PFSK-1 (cell line): Measurements from ENCODE around the gene EIF5A.

Experiments
- POLR2AphosphoS5 ChIP-seq: IDR thresholded peaks from 2 replicates; pipeline ENCODE4 v1.6.1; 2012; ENCODE audit warnings: low read depth, mild to moderate bottlenecking, control low read depth, low read length, moderate library complexity
- REST ChIP-seq, 2 experiments: IDR thresholded peaks; 2 replicates each; pipeline versions ENCODE4 v1.6.1 to v1.8.0; 2011 to 2012; ENCODE audit warnings: low read depth in 2 of 2, low read length in 2 of 2, control low read depth in 1 of 2, inconsistent platforms in 1 of 2, mild to moderate bottlenecking in 1 of 2, moderate library complexity in 1 of 2; ENCODE audit not compliant: insufficient read depth in 1 of 2
- SIN3A ChIP-seq: IDR thresholded peaks from 2 replicates; pipeline ENCODE4 v1.6.1; 2012; ENCODE audit warnings: mild to moderate bottlenecking, low read length, moderate library complexity, borderline replicate concordance; ENCODE audit not compliant: insufficient read depth
- TAF1 ChIP-seq: IDR thresholded peaks from 2 replicates; pipeline ENCODE4 v1.6.1; 2012; ENCODE audit warnings: low read length, control low read depth, borderline replicate concordance; ENCODE audit not compliant: insufficient read depth

- TF ChIP-seq REST (IDR thresholded peaks at IDR 0.05; ENCODE audit: insufficient read depth in 1 of 2, low read depth in 2 of 2, low read length in 2 of 2) (no peak), POLR2AphosphoS5 (no peak), SIN3A (no peak), TAF1 (no peak)
Measured at GRCh38 chr17:7282752-7283321, 24.6 kb upstream of the EIF5A start.
